Retinal pigment epithelial cell (primary cell): Measurements from ENCODE around the gene XRCC1.

Experiments used
- DNase-seq: peaks from one replicate; pipeline ENCODE4 v3.0.0-alpha.2; 2010; ENCODE audit warnings: low read depth
- H3K4me3 ChIP-seq: 2 replicates; pipeline ENCODE4 v1.5.1; 2011; ENCODE audit warnings: mild to moderate bottlenecking, low read length, control low read depth, moderate library complexity
- CTCF ChIP-seq: conservative IDR thresholded peaks from 2 replicates; pipeline ENCODE4 v1.5.1; 2011; ENCODE audit warnings: low read depth, low read length, control low read depth, inconsistent platforms

XRCC1 gene

GRCh38 chr19:43575156-43575950 is at the start of gene XRCC1, which contains the start of gene PINLYP:
XRCC1 (minus strand) TSS chr19:43575527; CDS start chr19:43575458, 69 bp downstream.
PINLYP (plus strand) TSS chr19:43575801; CDS start chr19:43577192, 1,391 bp downstream.
- peak within 1 kb of the TSS; percentile 92 for H3K4me3 ChIP-seq
- DNase-seq = peak; percentile 96
- TF ChIP-seq CTCF = no peak

GRCh38 chr19:43624933-43625332 is 49.6 kb upstream of the XRCC1 start:
- DNase-seq = no peak
- H3K4me3 ChIP-seq = no peak overlapping the region
- TF ChIP-seq CTCF = no peak

- no peak for DNase-seq
- no peak overlapping the region for H3K4me3 ChIP-seq
- no peak for TF ChIP-seq CTCF
These were observed 48.8 kb upstream of the XRCC1 start for GRCh38 chr19:43623889-43624670.

- TF ChIP-seq CTCF = no peak
- H3K4me3 ChIP-seq = no peak overlapping the region
- no peak for DNase-seq
These were observed 47.6 kb upstream of the XRCC1 start for GRCh38 chr19:43622956-43623355.

GRCh38 chr19:43622070-43622469 is 46.7 kb upstream of the XRCC1 start:
- H3K4me3 ChIP-seq = no peak overlapping the region
- DNase-seq = no peak
- TF ChIP-seq CTCF = no peak

- no peak for DNase-seq
- H3K4me3 ChIP-seq = peak overlapping the region; percentile 72
- no peak for TF ChIP-seq CTCF
These were observed 45.0 kb upstream of the XRCC1 start for GRCh38 chr19:43620061-43621001.
